Adrenal gland (tissue), 12 donors: ENCODE results near the gene SYT1. TPM values are rescaled to one million over a fixed set of nuclear protein-coding genes. Genes with fewer than 3 reads are reported as not detected.

Experiments used
- DNase-seq, 7 donors: peaks; one replicate each; pipeline ENCODE4 v3.0.0-alpha.2; 2019 to 2020
- H3K27ac ChIP-seq, 5 donors: fragments of 200-600 bp; sonication (generic) in 4 of 5; 1 replicate in 3 of 5; 2 replicates in 2 of 5; pipeline versions ENCODE4 v1.5.1 to v1.8.0; 2016 to 2020; ENCODE audit warnings: mild to moderate bottlenecking in 1 of 5
- H3K27me3 ChIP-seq: fragments of 200-600 bp; 2 replicates; pipeline ENCODE4 v1.8.0; 2021
- H3K36me3 ChIP-seq, 2 donors: fragments of 200-600 bp; replicated peaks in 1 of 2; 1 replicate in 1 of 2; 2 replicates in 1 of 2; pipeline versions ENCODE4 v1.5.1 to v1.8.0; 2018 to 2022
- H3K4me1 ChIP-seq, 2 donors: fragments of 200-600 bp; replicated peaks in 1 of 2; 1 replicate in 1 of 2; 2 replicates in 1 of 2; pipeline versions ENCODE4 v1.5.1 to v1.8.0; 2018 to 2021
- H3K4me3 ChIP-seq, 4 donors: fragments of 200-600 bp; sonication (generic) in 3 of 4; one replicate each; pipeline ENCODE4 v1.5.1; 2016 to 2018
- H3K9me3 ChIP-seq, 3 donors: fragments of 200-600 bp; sonication (generic) in 1 of 3; replicated peaks in 1 of 3; 1 replicate in 2 of 3; 2 replicates in 1 of 3; pipeline versions ENCODE4 v1.5.1 to v1.8.0; 2016 to 2021
- POLR2A ChIP-seq, 2 donors: fragments of 450-650 bp; IDR thresholded peaks; one replicate each; pipeline ENCODE4 v1.6.1; 2017; ENCODE audit warnings: antibody characterized with exemption in 2 of 2, mild to moderate bottlenecking in 2 of 2, moderate library complexity in 1 of 2
- WGBS, 4 donors: extraction: QIAGEN DNeasy Blood & Tissue Kit in 2 of 4; methylation state at CpG; one replicate each; pipeline versions ENCODE4 v1.1.5 to v1.1.7; 2013 to 2017; 5-methylcytosine and 5-hydroxymethylcytosine counted together
- intact Hi-C, 2 donors: fragments of 100-400 bp; cut with DNase I; formaldehyde crosslinking; loops; one replicate each; pipeline versions ENCODE4 v1.14.1 to v1.15.0; 2022 to 2023
- polyA plus RNA-seq, 3 donors: library from polyadenylated mRNA; stranded (reverse); fragments of 200-250 nt in 2 of 3; fragments of 350-450 nt in 1 of 3; fragmentation: Illumina TruSeq in 1 of 3; extraction: RNeasy Lipid Tissue Mini Kit (QIAGEN cat#74804) in 1 of 3; gene quantifications; one replicate each; pipeline ENCODE4 v1.2.3, GENCODE V29; 2013 to 2014
- total RNA-seq, 9 donors: library from RNA; depleted of rRNA in 4 of 9; stranded (reverse); fragments of >200 nt in 4 of 9; fragments of 120-200 nt in 1 of 9; fragmentation: NEBNext Ultra II Directional in 1 of 9; extraction: Animal tissue kit (Norgen Biotek cat#: 25700) in 1 of 9; gene quantifications; one replicate each; pipeline versions ENCODE4 v1.1.0 to v1.2.4, GENCODE V29; 2013 to 2023
- TF ChIP-seq, protein P1 (sequence below), 6 experiments: fragments of 450-650 bp in 4 of 6; fragments of 200-600 bp in 2 of 6; sonication (generic) in 1 of 6; IDR thresholded peaks; 1 replicate in 5 of 6; 2 replicates in 1 of 6; pipeline versions ENCODE4 v1.5.1 to v1.8.0; 2016 to 2021; ENCODE audit warnings: antibody characterized with exemption in 6 of 6, mild to moderate bottlenecking in 2 of 6, moderate library complexity in 1 of 6
- donor health status: healthy with polysubstance abuse.
- donor health status: Bipolar disorder and iron deficiency.
- donor health status: DM: yes; HTN: yes; CAD: no.
- donor health status: DM: no; HTN: no; CAD: no.
- donor health status: DM: no; HTN: no; CAD: no.
- donor health status: DM: yes; HTN: yes; CAD: no.

Gene SYT1
- total and polyA plus RNA-seq, 12 donors: 0.42 to 22.3 (median 4.6) TPM

DNA sequence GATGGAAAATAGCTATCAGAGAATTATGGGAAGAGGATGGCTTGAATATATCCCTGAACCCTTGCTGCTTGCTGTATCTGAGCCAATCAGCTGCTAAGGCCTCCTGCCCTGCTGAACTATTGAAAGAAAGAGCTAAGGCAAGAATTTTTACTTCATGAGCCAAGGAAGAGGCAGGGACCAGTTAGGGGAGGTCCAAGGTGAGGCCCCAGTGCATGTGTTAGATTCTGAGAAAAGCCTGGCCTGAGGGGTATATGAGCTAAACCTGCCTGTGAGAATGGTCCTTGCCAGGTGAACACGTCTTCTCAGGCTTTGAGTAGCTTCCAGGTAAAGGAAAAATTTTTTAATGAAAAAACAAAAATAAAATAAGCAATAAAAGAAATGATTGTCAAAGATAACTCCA lies 218.0 kb downstream of the SYT1 start:
- Histone ChIP-seq H3K36me3 (no peaks in the 10 kb centered on the region), H3K9me3 (no peaks in the 10 kb centered on the region), H3K4me1 (no peaks in the 10 kb centered on the region), H3K27me3 (no peaks in the 10 kb centered on the region), H3K4me3 (no peak overlapping the region), H3K27ac (no peak overlapping the region)
- intact Hi-C loops: no loop called here
- no peak for DNase-seq
- TF ChIP-seq, protein P1, sequence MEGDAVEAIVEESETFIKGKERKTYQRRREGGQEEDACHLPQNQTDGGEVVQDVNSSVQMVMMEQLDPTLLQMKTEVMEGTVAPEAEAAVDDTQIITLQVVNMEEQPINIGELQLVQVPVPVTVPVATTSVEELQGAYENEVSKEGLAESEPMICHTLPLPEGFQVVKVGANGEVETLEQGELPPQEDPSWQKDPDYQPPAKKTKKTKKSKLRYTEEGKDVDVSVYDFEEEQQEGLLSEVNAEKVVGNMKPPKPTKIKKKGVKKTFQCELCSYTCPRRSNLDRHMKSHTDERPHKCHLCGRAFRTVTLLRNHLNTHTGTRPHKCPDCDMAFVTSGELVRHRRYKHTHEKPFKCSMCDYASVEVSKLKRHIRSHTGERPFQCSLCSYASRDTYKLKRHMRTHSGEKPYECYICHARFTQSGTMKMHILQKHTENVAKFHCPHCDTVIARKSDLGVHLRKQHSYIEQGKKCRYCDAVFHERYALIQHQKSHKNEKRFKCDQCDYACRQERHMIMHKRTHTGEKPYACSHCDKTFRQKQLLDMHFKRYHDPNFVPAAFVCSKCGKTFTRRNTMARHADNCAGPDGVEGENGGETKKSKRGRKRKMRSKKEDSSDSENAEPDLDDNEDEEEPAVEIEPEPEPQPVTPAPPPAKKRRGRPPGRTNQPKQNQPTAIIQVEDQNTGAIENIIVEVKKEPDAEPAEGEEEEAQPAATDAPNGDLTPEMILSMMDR (IDR thresholded peaks at IDR 0.05): no peak
- TF ChIP-seq POLR2A (IDR thresholded peaks at IDR 0.05): no peak
- WGBS, 4 donors: 52 to 82% (median 62%) methylated on average over 1 of the region's 1 CpG

DNA sequence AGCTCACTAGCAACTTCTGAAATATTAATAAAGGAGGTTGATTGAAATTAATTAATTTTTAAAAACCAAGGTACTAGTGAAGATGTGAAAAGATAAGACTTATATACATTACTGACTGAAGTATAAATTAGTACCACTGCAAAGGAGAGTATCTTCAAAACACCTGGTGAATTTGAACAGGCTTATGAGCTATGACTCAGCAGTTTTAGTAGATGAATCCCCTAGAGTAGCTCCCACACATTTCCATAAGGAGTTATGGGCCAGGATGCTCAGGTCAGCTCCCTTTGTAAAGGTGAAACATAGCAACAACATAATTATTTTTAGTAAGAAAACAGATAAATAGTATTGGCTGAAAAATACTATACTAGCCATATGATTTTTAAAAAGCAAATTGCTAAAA lies 218.6 kb downstream of the SYT1 start:
- no peak for TF ChIP-seq POLR2A (IDR thresholded peaks at IDR 0.05)
- TF ChIP-seq, protein P1 (IDR thresholded peaks at IDR 0.05): no peak
- Histone ChIP-seq H3K4me1 (no peaks in the 10 kb centered on the region), H3K27me3 (no peaks in the 10 kb centered on the region), H3K36me3 (no peaks in the 10 kb centered on the region), H3K27ac (no peak overlapping the region), H3K4me3 (no peak overlapping the region), H3K9me3 (no peaks in the 10 kb centered on the region)
- intact Hi-C loops: no loop called here
- no peak for DNase-seq

DNA sequence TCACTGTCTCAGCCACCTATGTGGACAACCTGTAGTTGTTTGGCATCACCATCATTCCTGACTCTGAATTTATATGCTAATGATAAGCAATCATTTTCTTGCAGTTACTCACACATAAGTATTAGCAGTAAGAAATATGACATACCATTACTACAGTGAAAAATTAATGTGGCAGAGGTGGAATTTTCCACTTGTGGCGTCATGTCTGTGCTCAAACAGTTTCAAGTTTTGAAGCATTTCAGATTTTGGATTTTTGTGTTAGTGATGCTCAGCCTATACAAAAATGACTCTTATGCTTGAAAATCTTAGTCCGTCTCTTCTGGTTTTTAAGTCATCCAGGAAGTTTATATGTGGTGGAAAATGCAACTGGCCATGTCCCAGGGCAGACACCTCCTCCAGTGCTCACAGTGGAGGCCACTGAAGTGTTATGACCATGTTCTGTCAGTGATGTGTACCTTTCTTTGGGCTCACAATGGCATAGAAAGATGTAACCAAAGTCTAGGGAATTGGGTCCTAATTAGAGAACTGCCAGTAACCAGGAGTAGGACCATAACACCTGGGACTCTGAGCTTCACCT lies 220.6 kb downstream of the SYT1 start:
- no peaks in the 10 kb centered on the region for H3K27me3 ChIP-seq
- H3K27ac ChIP-seq: no peak overlapping the region
- 65 to 83% (median 81%) methylated on average over 2 of the region's 2 CpGs for WGBS, 4 donors
- no peak for DNase-seq
- no peak for TF ChIP-seq POLR2A (IDR thresholded peaks at IDR 0.05)
- TF ChIP-seq, protein P1 (IDR thresholded peaks at IDR 0.05): no peak
- no peak overlapping the region for H3K4me3 ChIP-seq
- no peaks in the 10 kb centered on the region for H3K9me3 ChIP-seq
- intact Hi-C loops: no loop called here
- no peaks in the 10 kb centered on the region for H3K36me3 ChIP-seq
- no peaks in the 10 kb centered on the region for H3K4me1 ChIP-seq

DNA sequence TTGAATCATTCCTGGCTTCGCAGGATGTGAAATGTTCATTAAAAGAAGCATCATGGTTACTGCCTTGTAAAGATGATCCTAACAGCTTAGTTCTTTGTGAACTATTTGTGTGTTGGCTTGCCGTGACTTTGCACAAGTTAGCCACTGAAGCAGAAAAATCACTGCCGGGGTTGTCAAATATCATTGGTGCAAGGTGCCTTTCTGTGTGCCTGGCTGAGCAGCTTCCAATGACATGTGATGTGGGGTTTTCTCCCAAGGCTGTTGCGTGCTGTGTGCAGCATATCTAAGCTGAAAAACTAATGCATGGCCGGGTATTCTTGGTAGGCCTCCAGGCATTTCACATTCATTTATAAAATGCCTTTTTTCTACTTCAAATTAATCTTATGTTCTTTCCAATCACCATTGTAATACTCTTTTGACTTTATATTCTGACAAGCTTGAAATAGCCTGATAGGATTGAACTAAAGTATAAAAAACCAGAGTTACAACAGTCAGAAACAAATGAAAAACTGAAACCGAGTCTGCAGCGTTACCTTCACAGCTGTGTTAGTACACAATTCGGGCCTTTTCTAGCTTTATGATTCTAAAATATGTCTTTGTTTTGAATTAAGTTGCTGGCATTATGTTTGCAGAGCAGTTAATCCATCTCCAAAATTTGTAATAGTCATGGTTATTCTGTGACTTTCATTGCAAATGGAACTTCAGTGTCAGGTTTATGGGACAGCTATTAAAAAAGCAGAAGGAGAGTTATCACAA lies 222.1 kb downstream of the SYT1 start:
- no peaks in the 10 kb centered on the region for H3K4me1 ChIP-seq
- TF ChIP-seq, protein P1 (IDR thresholded peaks at IDR 0.05): no peak
- H3K27ac ChIP-seq: no peak overlapping the region
- 77 to 89% (median 81%) methylated on average over 8 of the region's 8 CpGs for WGBS, 4 donors
- intact Hi-C loops: no loop called here
- no peaks in the 10 kb centered on the region for H3K27me3 ChIP-seq
- H3K36me3 ChIP-seq: no peaks in the 10 kb centered on the region
- H3K9me3 ChIP-seq: no peaks in the 10 kb centered on the region
- no peak for DNase-seq
- no peak overlapping the region for H3K4me3 ChIP-seq
